ENCODE data around the gene NEURL3. TPM values are rescaled to one million over a fixed set of nuclear protein-coding genes. Genes with fewer than 3 reads are reported as not detected.

The NEURL3 gene
- total and polyA plus RNA-seq, 2 donors (not counting 3 experiments of a cell fraction or from before 2014, with no cell fraction given): not detected

DNA sequence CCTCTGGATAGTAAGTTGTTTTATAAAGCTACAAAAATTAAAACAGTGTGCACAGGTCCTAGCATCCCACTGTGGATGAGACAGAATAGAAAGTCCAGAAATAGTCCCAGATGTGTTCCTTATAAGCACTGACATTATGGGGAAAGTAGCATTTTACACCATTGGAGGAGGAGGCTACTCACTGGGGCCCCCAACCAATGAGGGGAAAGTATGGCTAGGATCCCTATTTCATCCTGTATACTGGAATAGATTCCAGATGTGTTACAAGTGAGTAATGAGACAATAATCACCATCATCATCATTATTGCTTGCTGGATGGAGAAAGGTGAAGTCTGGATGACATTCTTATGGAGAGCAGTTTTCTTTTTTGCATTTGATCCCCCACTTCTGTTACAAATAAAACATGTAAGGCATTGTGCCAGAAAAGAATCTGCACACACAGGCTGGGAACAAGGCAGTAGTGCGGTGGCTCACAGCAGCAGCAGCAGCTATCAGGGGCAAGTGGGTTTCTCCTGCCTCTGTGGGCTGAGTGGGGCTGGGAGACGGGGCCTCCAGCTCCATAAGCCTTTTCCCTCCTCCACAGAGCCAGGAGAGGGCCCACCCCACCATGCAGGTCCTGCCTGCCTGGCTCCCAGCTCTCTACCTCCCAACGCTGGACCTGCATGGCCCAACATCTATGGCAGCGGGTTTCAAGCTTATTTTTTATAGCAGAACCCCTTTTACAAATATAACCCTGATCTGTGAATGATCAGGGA is 36.4 kb upstream of the NEURL3 start:
- H3K9me1 ChIP-seq (replicated peaks; ENCODE audit: control insufficient read depth, extremely low read depth, insufficient read depth, low read length): no peaks in the 10 kb centered on the region
- TF ChIP-seq FOS (IDR thresholded peaks at IDR 0.05; ENCODE audit: borderline replicate concordance, insufficient read depth, low read length): no peak
- no peak for TF ChIP-seq MYC (IDR thresholded peaks at IDR 0.05; ENCODE audit: low read depth, low read length)
- no peak for TF ChIP-seq POLR2AphosphoS5 (IDR thresholded peaks at IDR 0.05; ENCODE audit: insufficient read depth, low read depth, low read length)
- no peak for TF ChIP-seq JUN (IDR thresholded peaks at IDR 0.05; ENCODE audit: borderline replicate concordance, insufficient read depth, insufficient read length, low read depth)
- TF ChIP-seq, protein P1, sequence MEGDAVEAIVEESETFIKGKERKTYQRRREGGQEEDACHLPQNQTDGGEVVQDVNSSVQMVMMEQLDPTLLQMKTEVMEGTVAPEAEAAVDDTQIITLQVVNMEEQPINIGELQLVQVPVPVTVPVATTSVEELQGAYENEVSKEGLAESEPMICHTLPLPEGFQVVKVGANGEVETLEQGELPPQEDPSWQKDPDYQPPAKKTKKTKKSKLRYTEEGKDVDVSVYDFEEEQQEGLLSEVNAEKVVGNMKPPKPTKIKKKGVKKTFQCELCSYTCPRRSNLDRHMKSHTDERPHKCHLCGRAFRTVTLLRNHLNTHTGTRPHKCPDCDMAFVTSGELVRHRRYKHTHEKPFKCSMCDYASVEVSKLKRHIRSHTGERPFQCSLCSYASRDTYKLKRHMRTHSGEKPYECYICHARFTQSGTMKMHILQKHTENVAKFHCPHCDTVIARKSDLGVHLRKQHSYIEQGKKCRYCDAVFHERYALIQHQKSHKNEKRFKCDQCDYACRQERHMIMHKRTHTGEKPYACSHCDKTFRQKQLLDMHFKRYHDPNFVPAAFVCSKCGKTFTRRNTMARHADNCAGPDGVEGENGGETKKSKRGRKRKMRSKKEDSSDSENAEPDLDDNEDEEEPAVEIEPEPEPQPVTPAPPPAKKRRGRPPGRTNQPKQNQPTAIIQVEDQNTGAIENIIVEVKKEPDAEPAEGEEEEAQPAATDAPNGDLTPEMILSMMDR (IDR thresholded peaks at IDR 0.05; ENCODE audit: extremely low read depth in 1 of 2, insufficient read depth in 1 of 2, low read depth in 1 of 2, low read length in 2 of 2): no peak
- no peak for TF ChIP-seq POLR2A (IDR thresholded peaks at IDR 0.05; ENCODE audit: low read depth, low read length)
- TF ChIP-seq, protein P2, sequence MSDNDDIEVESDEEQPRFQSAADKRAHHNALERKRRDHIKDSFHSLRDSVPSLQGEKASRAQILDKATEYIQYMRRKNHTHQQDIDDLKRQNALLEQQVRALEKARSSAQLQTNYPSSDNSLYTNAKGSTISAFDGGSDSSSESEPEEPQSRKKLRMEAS (IDR thresholded peaks at IDR 0.05; ENCODE audit: insufficient read depth, insufficient read length): no peak
- no peak for TF ChIP-seq EZH2 (IDR thresholded peaks at IDR 0.05; ENCODE audit: borderline replicate concordance, low read depth, low read length, severe bottlenecking)
- FAIRE-seq (no peak), DNase-seq (ENCODE audit: low read depth, low spot score) (no peak)
- peaks cover 5 to 7% of the 10 kb centered on the region in 2 experiments for H3K36me3 ChIP-seq (ENCODE audit: control insufficient read depth in 2 of 2, extremely low read depth in 1 of 2, insufficient read depth in 2 of 2, low read length in 2 of 2)
- POLR2A ChIA-PET: interaction anchor here (0.6 kb wide), 1 partner anchor 14 kb away, joined by 6 read pairs; no protein-coding TSS in a partner anchor
- H3K4me2 ChIP-seq (ENCODE audit: insufficient read depth, low read length): no peak overlapping the region
- H3K9me3 ChIP-seq (replicated peaks; ENCODE audit: control insufficient read depth, insufficient read depth, low read length): no peaks in the 10 kb centered on the region
- H3K4me1 ChIP-seq (ENCODE audit: control insufficient read depth, extremely low read depth, insufficient read depth, low read length): peaks cover 22% of the 10 kb centered on the region
- no peak overlapping the region for H3K4me3 ChIP-seq (replicated peaks in 1 of 3; ENCODE audit: insufficient read depth in 1 of 3, low read depth in 1 of 3, low read length in 3 of 3)
- no TSS peak for BruUV-seq (replicated peaks)
- H3K27me3 ChIP-seq (ENCODE audit: control insufficient read depth in 2 of 2, insufficient read depth in 2 of 2, low read length in 2 of 2): no peaks in the 10 kb centered on the region
- CTCF ChIA-PET: interaction anchor here (0.6 to 8.7 kb wide), 4 partner anchors 11 to 146 kb away, joined by 3 to 130 read pairs (median 4); no protein-coding TSS in a partner anchor
- peaks cover 2% of the 10 kb centered on the region for H4K20me1 ChIP-seq (replicated peaks; ENCODE audit: control insufficient read depth, extremely low read depth, insufficient read depth, low read length)
- intact Hi-C loops (cut with micrococcal nuclease): no loop called here
- no peak overlapping the region for H3K27ac ChIP-seq (ENCODE audit: insufficient read depth, low read depth, low read length)
- H2AFZ ChIP-seq (ENCODE audit: low read depth, low read length): no peak overlapping the region
- dilution Hi-C loops (cut with MboI; ENCODE audit: extremely low pct_ligation_motif_present, low sequenced_read_pairs): no loop called here
- H3K79me2 ChIP-seq (ENCODE audit: control insufficient read depth, insufficient read depth, low read length): peaks cover 45% of the 10 kb centered on the region
- no peak overlapping the region for H3K9ac ChIP-seq (replicated peaks; ENCODE audit: extremely low read depth, insufficient read depth, low read length)

Data from endothelial cell of umbilical vein (primary cell).